K562 (cell line): ENCODE measurements around the gene AKR1A1. TPM values are rescaled to one million over a fixed set of nuclear protein-coding genes. Genes with fewer than 3 reads are reported as not detected.

Experiments
- COPS2 ChIP-seq: fragments of 450-650 bp; conservative IDR thresholded peaks from 2 replicates; pipeline ENCODE4 v1.6.1; 2016; ENCODE audit warnings: mild to moderate bottlenecking, moderate library complexity
- CSDE1 ChIP-seq, 2 experiments: fragments of 450-650 bp; IDR thresholded peaks; 2 replicates each; pipeline ENCODE4 v1.6.1; 2016; ENCODE audit warnings: mild to moderate bottlenecking in 1 of 2
- DIDO1 ChIP-seq: fragments of 450-650 bp; IDR thresholded peaks from 2 replicates; pipeline ENCODE4 v1.6.1; 2016; ENCODE audit warnings: low read depth, missing biosample characterization, missing genetic modification characterization
- ELF1 ChIP-seq: fragments of 200-800 bp; sonication (Bioruptor generic); IDR thresholded peaks from 2 replicates; pipeline ENCODE4 v1.6.1; 2016; ENCODE audit warnings: missing genetic modification characterization, missing compliant biosample characterization
- HMGN3 ChIP-seq: IDR thresholded peaks from 2 replicates; pipeline ENCODE4 v1.6.1; 2011; ENCODE audit warnings: borderline replicate concordance, low read depth, mild to moderate bottlenecking, mixed read lengths, low read length; ENCODE audit not compliant: insufficient read length; ENCODE audit errors: extremely low read depth
- HNRNPH1 ChIP-seq: fragments of 200-400 bp; formaldehyde crosslinking; optimal IDR thresholded peaks from 2 replicates; pipeline ENCODE3; 2017; ENCODE audit warnings: low read depth, mild to moderate bottlenecking, low read length, moderate library complexity
- NBN ChIP-seq: fragments of 450-650 bp; IDR thresholded peaks from 2 replicates; pipeline ENCODE4 v1.6.1; 2016; ENCODE audit warnings: low read depth, mild to moderate bottlenecking
- SMAD1 ChIP-seq: fragments of 150-350 bp; IDR thresholded peaks from 2 replicates; pipeline ENCODE4 v1.6.1; 2014; ENCODE audit warnings: low read length, low read depth; ENCODE audit not compliant: partially characterized antibody
- SMARCB1 ChIP-seq: IDR thresholded peaks from 2 replicates; pipeline ENCODE4 v1.6.1; 2011; ENCODE audit warnings: improper control_type of control experiment, low read depth; ENCODE audit not compliant: insufficient read length
- SNIP1 ChIP-seq: fragments of 450-650 bp; IDR thresholded peaks from 2 replicates; pipeline ENCODE4 v1.7.1; 2017; ENCODE audit warnings: low read depth, mild to moderate bottlenecking
- SNRNP70 ChIP-seq: fragments of 200-400 bp; formaldehyde crosslinking; optimal IDR thresholded peaks from 2 replicates; pipeline ENCODE3; 2017; ENCODE audit warnings: low read depth, low read length
- SP2 ChIP-seq: IDR thresholded peaks from 2 replicates; pipeline ENCODE4 v1.6.1; 2011; ENCODE audit warnings: mild to moderate bottlenecking, low read depth, low read length, moderate library complexity; ENCODE audit not compliant: poor library complexity, severe bottlenecking; ENCODE audit errors: extremely low read depth
- SUPT5H ChIP-seq: fragments of 450-650 bp; IDR thresholded peaks from 2 replicates; pipeline ENCODE4 v1.6.1; 2016
- TBL1XR1 ChIP-seq, 2 experiments: IDR thresholded peaks; 2 replicates each; pipeline ENCODE4 v1.6.1; 2012; ENCODE audit warnings: improper control_type of control experiment in 2 of 2, low read length in 2 of 2, mild to moderate bottlenecking in 1 of 2
- TCF15 ChIP-seq: fragments of 250-450 bp; sonication (Bioruptor Pico); IDR thresholded peaks from 2 replicates; pipeline ENCODE4 v1.8.0; 2022; ENCODE audit warnings: moderate library complexity, mild to moderate bottlenecking, inconsistent platforms
- TFAP4 ChIP-seq: sonication (generic); formaldehyde crosslinking; IDR thresholded peaks from 2 replicates; pipeline ENCODE4 v1.8.0; 2022; ENCODE audit warnings: missing genetic modification reagents, mild to moderate bottlenecking, moderate library complexity, borderline replicate concordance
- USF1 ChIP-seq: sonication (generic); formaldehyde crosslinking; IDR thresholded peaks from 2 replicates; pipeline ENCODE4 v1.9.0; 2022; ENCODE audit warnings: mild to moderate bottlenecking, missing genetic modification reagents
- ZBTB11 ChIP-seq, 3 experiments: fragments of 200-800 bp in 1 of 3; fragments of 250-450 bp in 1 of 3; fragments of 450-650 bp in 1 of 3; sonication (Bioruptor Pico) in 1 of 3; sonication (Bioruptor generic) in 1 of 3; formaldehyde crosslinking in 1 of 3; IDR thresholded peaks; 2 replicates each; pipeline versions ENCODE4 v1.6.1 to v1.8.0; 2016 to 2022; ENCODE audit warnings: mild to moderate bottlenecking in 2 of 3, missing genetic modification characterization in 2 of 3, missing compliant biosample characterization in 1 of 3, moderate library complexity in 1 of 3
- ZBTB43 ChIP-seq: sonication (generic); formaldehyde crosslinking; IDR thresholded peaks from 2 replicates; pipeline ENCODE4 v1.8.0; 2023; ENCODE audit warnings: mild to moderate bottlenecking, missing genetic modification reagents
- polyA plus RNA-seq, 8 experiments: library from polyadenylated mRNA; depleted of rRNA in 4 of 8; stranded (reverse) in 5 of 8; unstranded in 3 of 8; fragments of >200 nt; fragmentation: Nextera tagmentation in 2 of 8; fragmentation: Illumina TruSeq in 1 of 8; extraction: Ambion mirVana in 2 of 8; extraction: Trizol in 1 of 8; gene quantifications; 2 replicates each; pipeline versions ENCODE4 v1.2.1 to v1.2.3, GENCODE V29; 2011 to 2014; ENCODE audit warnings: inconsistent platforms in 1 of 8, missing spikeins in 1 of 8
- total RNA-seq, 7 experiments: library from RNA; depleted of rRNA in 6 of 7; stranded (reverse); fragments of >200 nt in 6 of 7; fragmentation: Illumina TruSeq in 2 of 7; extraction: Trizol in 2 of 7; gene quantifications; 2 replicates each; pipeline versions ENCODE4 v1.2.1 to v1.2.3, GENCODE V29; 2011 to 2021; ENCODE audit warnings: low replicate concordance in 1 of 7

AKR1A1 gene
- total and polyA plus RNA-seq, 9 of the 15 experiments (the other 6 are each of a cell fraction or from before 2014, with no cell fraction given) = 68.6 to 211 (median 132) TPM

GRCh38 chr1:45550401-45551351 lies at the start of gene AKR1A1 (continued):
- TF ChIP-seq TFAP4 (CRISPR knock-in tag) (peak; percentile 92), HNRNPH1 (no peak), SUPT5H (peak; percentile 94), CSDE1 (IDR thresholded peaks at IDR 0.05) (peak in 1 of 2 experiments; percentile 14; a peak in 1 of 4 replicates), ZBTB43 (CRISPR knock-in tag) (no peak), SMAD1 (peak; percentile 87), TCF15 (CRISPR knock-in tag) (0 out of 2 replicates have a peak, but pooled peaks have one; percentile 10), USF1 (peak; percentile 97), SNIP1 (no peak), SNRNP70 (no peak), COPS2 (no peak), ZBTB11 (CRISPR knock-in tag; IDR thresholded peaks at IDR 0.05) (peak in 1 of 3 experiments; percentile 87; a peak in 2 of 6 replicates), DIDO1 (tag) (no peak), HMGN3 (peak; percentile 96), TBL1XR1 (IDR thresholded peaks at IDR 0.05; ENCODE audit: low read length in 2 of 2) (no peak), ELF1 (tag) (peak; percentile 79), SMARCB1 (no peak), SP2 (no peak), NBN (peak; percentile 22)
